Suprapubic skin (tissue), 4 donors: ENCODE measurements around the gene EEFSEC. TPM values are rescaled to one million over a fixed set of nuclear protein-coding genes. Genes with fewer than 3 reads are reported as not detected.

Experiments used
- DNase-seq, 2 donors: peaks; one replicate each; pipeline ENCODE4 v3.0.0-alpha.2; 2019; ENCODE audit warnings: low spot score in 2 of 2
- H3K27ac ChIP-seq: fragments of 200-600 bp; sonication (generic); one replicate; pipeline ENCODE4 v1.5.1; 2019
- H3K27me3 ChIP-seq: fragments of 200-600 bp; sonication (generic); one replicate; pipeline ENCODE4 v1.5.1; 2019
- H3K36me3 ChIP-seq: fragments of 200-600 bp; sonication (generic); one replicate; pipeline ENCODE4 v1.5.1; 2019
- H3K4me1 ChIP-seq: fragments of 200-600 bp; sonication (generic); one replicate; pipeline ENCODE4 v1.5.1; 2019
- H3K4me3 ChIP-seq: fragments of 200-600 bp; sonication (generic); one replicate; pipeline ENCODE4 v1.5.1; 2019; ENCODE audit warnings: mild to moderate bottlenecking
- H3K9me3 ChIP-seq: fragments of 200-600 bp; sonication (generic); one replicate; pipeline ENCODE4 v1.5.1; 2019
- CTCF ChIP-seq, 2 donors: fragments of 200-600 bp in 1 of 2; fragments of 450-650 bp in 1 of 2; sonication (generic) in 1 of 2; IDR thresholded peaks; one replicate each; pipeline ENCODE4 v1.5.1; 2016 to 2019; ENCODE audit warnings: antibody characterized with exemption in 2 of 2, mild to moderate bottlenecking in 1 of 2, moderate library complexity in 1 of 2
- EP300 ChIP-seq: sonication (generic); formaldehyde crosslinking; IDR thresholded peaks from one replicate; pipeline ENCODE4 v1.6.1; 2017; ENCODE audit warnings: antibody characterized with exemption
- POLR2A ChIP-seq, 2 donors: fragments of 450-650 bp; IDR thresholded peaks; one replicate each; pipeline ENCODE4 v1.6.1; 2017; ENCODE audit warnings: antibody characterized with exemption in 2 of 2, mild to moderate bottlenecking in 2 of 2, moderate library complexity in 2 of 2
- POLR2AphosphoS5 ChIP-seq, 3 donors: sonication (generic); formaldehyde crosslinking; IDR thresholded peaks; one replicate each; pipeline ENCODE4 v1.6.1; 2017; ENCODE audit warnings: antibody characterized with exemption in 3 of 3
- WGBS: methylation state at CpG from one replicate; pipeline ENCODE4 v1.1.5; 2018; 5-methylcytosine and 5-hydroxymethylcytosine counted together
- total RNA-seq, 4 donors: library from RNA; depleted of rRNA; stranded (reverse); fragments of >200 nt; gene quantifications; one replicate each; pipeline ENCODE4 v1.1.0, GENCODE V29; 2016

The EEFSEC gene
- total RNA-seq, 4 donors from 2014 or later, result 14.3 to 19.4 (median 16.7) TPM

GRCh38 chr3:128231606-128232005 lies 78.3 kb downstream of the EEFSEC start:
- TF ChIP-seq CTCF (IDR thresholded peaks at IDR 0.05), result no peak
- no peak for TF ChIP-seq EP300
- no peak for TF ChIP-seq POLR2A (IDR thresholded peaks at IDR 0.05)
- no peak for TF ChIP-seq POLR2AphosphoS5 (IDR thresholded peaks at IDR 0.05)
- H3K27ac ChIP-seq, result no peak overlapping the region
- H3K27me3 ChIP-seq, result no peaks in the 10 kb centered on the region
- no peaks in the 10 kb centered on the region for H3K9me3 ChIP-seq
- DNase-seq, result no peak
- no peaks in the 10 kb centered on the region for H3K36me3 ChIP-seq
- H3K4me3 ChIP-seq, result no peak overlapping the region
- H3K4me1 ChIP-seq, result peaks cover 6% of the 10 kb centered on the region
- WGBS, result 85% methylated on average over 6 of the region's 6 CpGs

GRCh38 chr3:128232376-128233178 lies 79.3 kb downstream of the EEFSEC start:
- H3K27ac ChIP-seq, result no peak overlapping the region
- H3K27me3 ChIP-seq, result no peaks in the 10 kb centered on the region
- no peaks in the 10 kb centered on the region for H3K9me3 ChIP-seq
- H3K4me1 ChIP-seq, result peaks cover 6% of the 10 kb centered on the region
- no peak for DNase-seq
- WGBS, result 56% methylated on average over 14 of the region's 14 CpGs
- TF ChIP-seq CTCF (IDR thresholded peaks at IDR 0.05) (no peak), POLR2A (IDR thresholded peaks at IDR 0.05) (no peak), EP300 (no peak), POLR2AphosphoS5 (IDR thresholded peaks at IDR 0.05) (no peak)
- H3K4me3 ChIP-seq, result no peak overlapping the region
- H3K36me3 ChIP-seq, result no peaks in the 10 kb centered on the region

GRCh38 chr3:128235207-128235926 lies 82.1 kb downstream of the EEFSEC start:
- no peaks in the 10 kb centered on the region for H3K9me3 ChIP-seq
- H3K27ac ChIP-seq, result no peak overlapping the region
- DNase-seq, result no peak
- TF ChIP-seq EP300, result no peak
- TF ChIP-seq POLR2A (IDR thresholded peaks at IDR 0.05), result no peak
- TF ChIP-seq CTCF (IDR thresholded peaks at IDR 0.05), result no peak
- no peak for TF ChIP-seq POLR2AphosphoS5 (IDR thresholded peaks at IDR 0.05)
- H3K36me3 ChIP-seq, result no peaks in the 10 kb centered on the region
- H3K27me3 ChIP-seq, result no peaks in the 10 kb centered on the region
- H3K4me3 ChIP-seq, result no peak overlapping the region
- peaks cover 6% of the 10 kb centered on the region for H3K4me1 ChIP-seq
- WGBS, result 72% methylated on average over 11 of the region's 11 CpGs

- H3K9me3 ChIP-seq, result no peaks in the 10 kb centered on the region
- WGBS, result 86% methylated on average over 8 of the region's 8 CpGs
- TF ChIP-seq CTCF (IDR thresholded peaks at IDR 0.05) (no peak), POLR2AphosphoS5 (IDR thresholded peaks at IDR 0.05) (no peak), POLR2A (IDR thresholded peaks at IDR 0.05) (no peak), EP300 (no peak)
- H3K36me3 ChIP-seq, result no peaks in the 10 kb centered on the region
- H3K4me3 ChIP-seq, result no peak overlapping the region
- no peak for DNase-seq
- no peak overlapping the region for H3K27ac ChIP-seq
- no peaks in the 10 kb centered on the region for H3K27me3 ChIP-seq
- peaks cover 6% of the 10 kb centered on the region for H3K4me1 ChIP-seq
Measured at GRCh38 chr3:128236657-128237056, 83.4 kb downstream of the EEFSEC start.
